GM21825 (cell line): Measurements from ENCODE around the gene FAM20C.
"Not testable (repeated sequence)": the region's sequence is repeated elsewhere in the genome, so short reads cannot be mapped to it uniquely, and the experiment has no call there.

Experiments
- ATAC-seq: cut with Tn5 transposase; IDR thresholded peaks from one replicate; pipeline ENCODE4 v1.9.1; 2021; ENCODE audit warnings: mild to moderate bottlenecking, moderate library complexity; ENCODE audit not compliant: unreplicated experiment

The FAM20C gene

DNA sequence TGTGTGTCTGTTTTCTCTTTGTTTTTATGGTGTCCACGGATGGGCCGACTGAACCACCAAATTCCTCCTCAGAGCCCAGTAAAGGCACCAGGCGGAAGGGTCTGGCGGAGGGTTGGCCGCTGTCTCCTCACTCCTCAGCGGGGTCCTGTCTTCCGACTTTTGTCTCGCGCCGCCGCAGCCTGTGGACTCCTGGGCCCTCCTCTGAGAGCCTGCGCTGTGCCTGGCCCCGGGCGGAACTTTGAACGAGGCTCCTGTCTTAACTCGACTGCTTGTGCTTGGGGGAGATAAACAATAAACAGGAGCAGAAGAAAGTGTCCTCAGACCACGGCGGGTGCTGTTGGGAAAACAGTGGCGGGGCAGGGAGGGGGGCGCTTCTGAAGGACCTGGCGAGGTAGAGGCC, 2.2 kb upstream of the FAM20C start:
- ATAC-seq, result no peak

GRCh38 chr7:191105-191980, 1.0 kb upstream of the FAM20C start:
- ATAC-seq, result no peak

DNA sequence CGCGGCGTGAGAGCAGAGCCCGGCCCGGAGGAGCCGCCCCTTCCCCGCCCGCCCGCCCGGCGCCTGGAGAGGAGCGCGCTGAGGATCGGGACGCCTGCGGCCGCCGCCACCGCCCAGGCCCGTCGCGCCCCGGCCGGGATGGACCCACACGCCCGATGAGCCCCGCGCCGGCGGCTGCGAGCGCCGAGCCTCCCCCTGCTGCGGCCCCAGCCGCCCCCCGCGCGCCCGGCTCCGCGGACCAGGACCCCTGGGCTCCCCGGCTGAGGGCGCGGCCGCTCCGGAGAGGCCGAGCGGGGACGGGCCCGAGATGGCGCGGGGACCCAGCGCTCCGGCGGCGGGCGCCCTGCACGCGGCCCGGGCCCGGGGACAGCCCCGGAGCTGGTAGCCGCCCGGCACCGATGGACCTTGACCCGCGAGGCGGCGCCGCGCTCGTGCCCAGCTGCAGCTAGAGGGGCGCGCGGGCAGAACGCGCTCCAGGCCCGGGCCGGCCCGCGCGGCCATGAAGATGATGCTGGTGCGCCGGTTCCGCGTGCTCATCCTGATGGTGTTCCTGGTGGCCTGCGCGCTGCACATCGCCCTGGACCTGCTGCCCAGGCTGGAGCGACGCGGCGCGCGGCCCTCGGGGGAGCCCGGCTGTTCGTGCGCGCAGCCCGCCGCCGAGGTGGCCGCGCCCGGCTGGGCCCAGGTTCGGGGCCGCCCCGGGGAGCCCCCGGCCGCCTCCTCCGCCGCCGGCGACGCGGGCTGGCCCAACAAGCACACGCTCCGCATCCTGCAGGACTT, 520 bp downstream of the FAM20C start:
- ATAC-seq, result no peak

DNA sequence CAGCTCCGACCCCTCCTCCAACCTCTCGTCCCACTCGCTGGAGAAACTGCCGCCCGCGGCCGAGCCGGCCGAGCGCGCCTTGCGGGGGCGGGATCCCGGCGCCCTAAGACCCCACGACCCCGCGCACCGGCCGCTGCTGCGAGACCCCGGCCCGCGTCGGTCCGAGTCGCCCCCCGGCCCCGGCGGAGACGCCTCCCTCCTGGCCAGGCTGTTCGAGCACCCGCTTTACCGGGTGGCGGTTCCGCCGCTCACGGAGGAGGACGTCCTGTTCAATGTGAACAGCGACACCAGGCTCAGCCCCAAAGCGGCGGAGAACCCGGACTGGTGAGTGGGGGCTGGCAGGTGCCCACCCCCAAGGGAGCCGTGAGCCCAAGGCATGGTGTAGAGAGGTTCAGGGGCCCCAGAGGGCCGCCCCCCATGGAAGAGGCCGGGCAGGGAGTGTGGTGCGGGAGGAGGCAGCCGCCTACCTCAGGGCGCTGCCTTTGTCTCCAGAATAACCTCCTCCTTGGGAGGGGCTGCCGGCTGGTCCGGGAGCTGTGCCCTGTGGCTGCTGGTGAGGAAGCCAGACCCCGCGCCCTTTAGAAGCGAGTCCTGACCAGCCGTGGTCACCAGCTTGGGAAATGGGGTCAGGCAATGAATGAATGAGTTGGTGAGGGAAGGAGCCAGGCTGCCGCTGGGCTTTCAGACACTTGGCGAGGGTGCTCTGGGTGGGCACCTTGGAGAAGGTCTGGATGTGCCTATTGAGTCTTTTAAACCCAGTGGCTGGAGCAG, 1.3 kb downstream of the FAM20C start:
- ATAC-seq, result no peak

- no peak for ATAC-seq
These were observed 2.1 kb downstream of the FAM20C start for GRCh38 chr7:194252-195009.

DNA sequence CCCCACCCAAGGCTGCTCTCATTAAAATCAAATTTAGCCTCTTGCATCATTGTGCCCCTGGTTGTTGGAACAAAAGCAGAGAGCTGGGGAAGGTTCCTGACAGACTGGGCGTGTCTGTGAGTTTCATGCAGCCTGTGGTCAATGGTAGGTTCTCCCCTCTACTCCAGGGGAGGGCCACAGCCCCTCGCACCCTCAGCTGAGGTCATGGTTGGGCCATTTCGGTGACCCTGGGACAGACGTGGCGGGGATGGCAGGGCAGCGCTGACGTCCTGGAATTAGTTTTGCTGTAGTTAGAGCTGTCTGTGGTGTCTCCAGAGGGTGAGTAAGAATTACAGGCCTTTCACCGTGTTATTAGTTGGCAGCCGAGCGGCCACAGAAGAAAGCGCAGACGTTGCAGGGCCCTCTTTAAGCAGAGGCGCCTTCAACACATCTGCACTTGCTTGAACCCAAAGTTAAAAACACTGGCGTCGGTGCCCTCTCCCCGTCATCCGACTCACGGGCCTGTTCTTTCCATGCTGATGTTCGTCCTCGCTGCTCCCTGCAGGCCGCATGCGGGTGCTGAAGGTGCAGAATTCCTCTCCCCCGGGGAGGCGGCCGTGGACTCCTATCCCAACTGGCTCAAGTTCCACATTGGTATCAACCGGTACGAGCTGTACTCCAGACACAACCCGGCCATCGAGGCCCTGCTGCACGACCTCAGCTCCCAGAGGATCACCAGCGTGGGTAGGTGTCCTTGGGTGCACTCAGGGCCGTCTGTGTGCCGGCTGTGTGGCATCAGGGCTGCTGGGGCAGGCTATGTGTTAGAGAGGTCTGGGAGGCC, 2.8 kb downstream of the FAM20C start:
- no peak for ATAC-seq

GRCh38 chr7:195830-196128, 3.4 kb downstream of the FAM20C start:
- ATAC-seq, result no peak

- no peak for ATAC-seq
These were observed 3.9 kb downstream of the FAM20C start for GRCh38 chr7:196283-196682.

- no peak for ATAC-seq
These were observed 4.5 kb downstream of the FAM20C start for GRCh38 chr7:196778-197321.

DNA sequence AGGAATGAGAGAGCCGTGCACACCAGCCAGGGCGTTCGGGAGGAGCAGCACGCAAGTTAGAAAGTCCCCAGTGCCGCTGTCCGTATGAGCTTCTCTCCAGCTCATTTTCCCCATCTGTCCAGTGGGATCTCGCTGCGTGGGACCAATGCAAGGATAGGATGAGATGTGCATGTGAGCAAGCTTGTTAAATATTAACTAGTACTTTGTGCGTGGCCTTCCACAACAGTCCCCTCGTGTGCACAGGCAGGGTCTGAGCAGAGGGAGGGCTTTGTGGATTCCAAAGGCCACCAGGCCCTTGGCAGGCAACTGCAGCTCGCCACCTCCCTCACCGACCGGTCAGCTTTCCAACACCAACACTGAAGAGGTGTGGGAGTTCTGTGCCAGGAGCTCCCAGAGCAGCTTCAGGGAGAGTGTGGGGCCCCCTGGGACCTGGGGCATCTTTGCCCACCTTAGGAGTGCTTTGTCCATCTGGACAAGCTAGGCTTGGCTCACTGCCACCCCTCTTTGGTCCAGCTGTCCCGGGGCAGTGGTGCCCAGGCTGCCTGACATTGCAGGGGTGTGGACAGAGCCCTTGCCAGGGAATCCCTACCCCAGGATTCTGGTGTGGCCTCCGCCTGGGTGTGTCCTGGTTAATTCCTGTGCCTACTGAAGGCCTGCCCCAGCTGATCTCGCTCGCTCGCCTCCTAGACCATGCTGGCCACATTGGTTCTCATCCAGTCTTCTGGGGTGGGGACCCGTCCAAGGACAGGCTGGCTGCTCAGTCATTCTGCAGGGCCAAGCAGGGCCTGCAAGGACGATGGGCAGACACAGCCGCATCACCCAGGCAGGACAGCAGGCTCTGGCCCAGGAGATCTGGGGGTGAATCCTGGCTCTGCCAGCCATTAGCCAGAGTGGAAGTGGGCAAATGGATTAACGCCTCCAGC, 5.3 kb downstream of the FAM20C start:
- ATAC-seq, result no peak

GRCh38 chr7:199483-200249, 7.3 kb downstream of the FAM20C start:
- no peak for ATAC-seq

DNA sequence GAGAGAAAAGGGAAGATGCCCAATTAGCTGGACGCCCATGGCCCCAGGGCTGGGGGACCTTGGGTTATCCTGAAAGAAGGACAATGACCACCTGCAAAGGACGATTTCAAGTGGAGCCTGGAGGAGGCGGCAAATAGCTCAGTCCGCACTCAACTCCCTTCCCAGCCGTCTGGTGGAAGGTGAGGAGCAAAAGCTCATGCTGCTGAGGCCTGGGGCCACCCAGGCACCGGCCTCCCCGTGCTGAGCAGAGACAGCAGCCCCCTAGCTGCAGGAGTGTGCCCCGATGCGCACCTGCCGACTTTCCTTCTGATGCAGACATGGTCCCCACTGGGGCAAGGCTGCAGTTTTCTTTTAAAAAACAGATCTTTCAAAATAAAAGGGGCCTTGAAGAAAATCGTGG, 7.9 kb downstream of the FAM20C start:
- no peak for ATAC-seq

DNA sequence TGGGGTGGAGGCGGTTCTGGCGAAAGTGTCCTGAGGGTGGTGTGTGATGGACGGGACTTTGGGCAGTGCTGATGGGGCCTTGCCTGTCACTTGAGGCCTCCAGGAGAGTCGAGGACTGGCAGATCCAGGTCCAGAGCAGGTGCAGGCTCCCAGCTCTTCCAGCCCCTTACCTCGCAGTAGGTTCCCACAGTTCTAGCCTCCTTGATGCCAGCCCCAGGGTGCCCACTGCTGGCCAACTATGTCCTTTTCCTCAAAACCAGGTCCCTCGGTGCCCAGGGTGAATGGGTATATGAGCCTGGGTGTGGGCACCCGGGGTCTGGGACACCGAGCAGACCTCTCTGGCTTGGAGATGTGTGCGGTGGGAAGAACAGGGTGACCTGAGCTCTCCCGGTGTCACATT, 8.3 kb downstream of the FAM20C start:
- ATAC-seq, result no peak

DNA sequence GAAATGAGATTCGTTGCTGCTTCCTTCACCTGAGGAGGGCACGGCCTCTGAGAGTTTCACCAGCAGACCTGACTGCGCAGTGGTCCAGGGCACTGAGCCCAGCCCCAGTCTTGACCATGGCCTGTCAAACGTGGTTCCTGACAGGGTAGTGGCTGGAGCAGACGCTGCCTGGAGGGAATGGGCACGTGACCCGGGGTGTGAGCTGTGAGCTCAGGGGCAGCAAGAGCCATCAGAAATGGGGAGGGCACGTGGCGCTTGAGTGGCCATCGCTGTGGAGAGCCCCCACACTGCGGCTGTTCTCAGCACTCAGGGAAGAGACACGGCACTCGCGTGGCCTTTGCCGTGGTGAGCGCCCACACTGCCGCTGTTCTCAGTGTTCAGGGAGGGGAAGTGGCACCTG, 12.0 kb downstream of the FAM20C start:
- ATAC-seq, result no peak

DNA sequence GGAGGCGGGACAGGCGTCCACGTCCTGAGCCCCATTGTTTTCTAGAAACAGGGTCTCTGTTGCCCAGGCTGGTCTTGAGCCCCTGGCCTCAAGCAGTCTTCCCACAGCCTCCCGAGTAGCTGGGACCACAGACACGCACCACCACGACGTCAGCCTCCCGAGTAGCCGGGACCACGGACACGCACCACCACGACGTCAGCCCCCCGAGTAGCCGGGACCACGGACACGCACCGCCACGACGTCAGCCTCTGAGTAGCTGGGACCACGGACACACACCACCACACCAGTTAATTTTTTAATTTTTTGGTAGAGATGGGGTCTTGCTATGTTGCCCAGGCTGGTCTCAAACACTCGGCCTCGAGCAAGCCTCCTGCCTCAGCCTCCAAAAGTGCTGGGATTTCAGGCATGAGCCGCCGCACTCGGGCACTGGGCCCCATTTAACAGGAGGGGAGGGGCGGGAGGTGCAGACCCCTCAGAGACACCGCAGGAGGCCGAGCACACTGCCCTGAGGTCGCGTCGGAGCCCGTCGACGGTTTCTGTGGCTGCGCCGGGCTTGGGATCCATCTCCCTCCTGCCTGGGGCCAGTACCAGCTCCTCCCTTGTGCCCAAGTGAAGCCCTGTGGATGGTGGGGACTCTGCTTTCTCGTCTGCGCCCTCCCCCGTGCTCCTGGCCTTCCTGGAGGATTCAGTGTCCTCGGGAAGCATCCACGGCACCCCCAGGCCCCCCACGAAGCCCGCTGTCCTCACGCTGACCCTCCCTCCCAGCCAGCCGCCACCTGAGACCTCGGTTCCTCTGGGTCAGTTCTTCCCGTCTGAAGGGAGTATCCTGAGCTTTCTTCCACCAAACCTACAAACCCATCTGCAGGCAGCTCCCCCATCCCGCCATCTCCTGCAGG, 13.0 kb downstream of the FAM20C start:
- ATAC-seq, result no peak

DNA sequence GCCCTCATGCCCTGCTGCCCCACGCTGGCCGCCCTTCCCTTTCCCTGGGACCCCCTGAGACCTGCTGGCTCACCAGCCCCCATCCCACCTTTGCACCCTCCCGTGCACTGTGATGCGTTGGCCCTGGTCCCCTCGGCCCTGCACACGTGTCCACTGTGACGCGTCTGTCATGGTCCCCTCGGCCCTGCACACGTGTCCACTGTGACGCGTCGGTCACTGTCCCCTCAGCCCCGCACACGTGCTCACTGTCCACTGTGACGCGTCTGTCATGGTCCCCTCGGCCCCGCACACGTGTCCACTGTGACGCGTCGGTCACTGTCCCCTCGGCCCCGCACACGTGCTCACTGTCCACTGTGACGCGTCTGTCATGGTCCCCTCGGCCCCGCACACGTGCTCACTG, 14.0 kb downstream of the FAM20C start:
- ATAC-seq, result not testable (repeated sequence)
